ENCODE data around the gene FADD. TPM values are rescaled to one million over a fixed set of nuclear protein-coding genes. Genes with fewer than 3 reads are reported as not detected.

Gene FADD
- total RNA-seq, 2 donors from 2014 or later = 7.1 to 11.1 TPM

DNA sequence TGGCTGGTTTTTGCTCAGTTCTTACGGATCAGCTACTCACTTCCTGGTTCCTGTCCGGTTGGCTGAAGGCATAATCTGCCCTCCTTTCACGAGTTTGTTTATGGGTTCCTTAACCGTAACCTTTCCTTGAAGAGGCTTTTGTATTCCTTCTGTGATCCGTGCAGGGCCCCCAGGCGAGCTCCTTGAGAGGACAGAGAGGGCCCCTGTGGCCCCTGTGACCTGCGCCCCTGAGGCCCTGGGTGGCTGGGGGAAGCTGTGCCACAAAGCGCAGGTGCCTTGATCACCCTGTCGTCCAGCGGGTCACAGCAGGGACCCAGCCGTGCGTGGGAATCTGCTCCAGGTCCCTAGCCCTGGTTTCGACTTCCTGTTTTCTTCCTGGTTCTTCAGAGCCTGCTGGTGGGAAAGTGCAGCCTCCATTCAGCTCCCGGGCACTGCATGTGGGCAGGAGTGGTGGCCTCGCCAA lies 27.8 kb upstream of the FADD start:
- Histone ChIP-seq H3K36me3 (no peaks in the 10 kb centered on the region), H3K4me1 (no peaks in the 10 kb centered on the region), H3K27ac (no peak overlapping the region), H3K27me3 (no peaks in the 10 kb centered on the region), H3K9me3 (no peaks in the 10 kb centered on the region), H3K4me3 (no peak overlapping the region)
- no peak for DNase-seq (ENCODE audit: low spot score)
- TF ChIP-seq, protein P1, sequence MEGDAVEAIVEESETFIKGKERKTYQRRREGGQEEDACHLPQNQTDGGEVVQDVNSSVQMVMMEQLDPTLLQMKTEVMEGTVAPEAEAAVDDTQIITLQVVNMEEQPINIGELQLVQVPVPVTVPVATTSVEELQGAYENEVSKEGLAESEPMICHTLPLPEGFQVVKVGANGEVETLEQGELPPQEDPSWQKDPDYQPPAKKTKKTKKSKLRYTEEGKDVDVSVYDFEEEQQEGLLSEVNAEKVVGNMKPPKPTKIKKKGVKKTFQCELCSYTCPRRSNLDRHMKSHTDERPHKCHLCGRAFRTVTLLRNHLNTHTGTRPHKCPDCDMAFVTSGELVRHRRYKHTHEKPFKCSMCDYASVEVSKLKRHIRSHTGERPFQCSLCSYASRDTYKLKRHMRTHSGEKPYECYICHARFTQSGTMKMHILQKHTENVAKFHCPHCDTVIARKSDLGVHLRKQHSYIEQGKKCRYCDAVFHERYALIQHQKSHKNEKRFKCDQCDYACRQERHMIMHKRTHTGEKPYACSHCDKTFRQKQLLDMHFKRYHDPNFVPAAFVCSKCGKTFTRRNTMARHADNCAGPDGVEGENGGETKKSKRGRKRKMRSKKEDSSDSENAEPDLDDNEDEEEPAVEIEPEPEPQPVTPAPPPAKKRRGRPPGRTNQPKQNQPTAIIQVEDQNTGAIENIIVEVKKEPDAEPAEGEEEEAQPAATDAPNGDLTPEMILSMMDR (IDR thresholded peaks at IDR 0.05) = no peak

DNA sequence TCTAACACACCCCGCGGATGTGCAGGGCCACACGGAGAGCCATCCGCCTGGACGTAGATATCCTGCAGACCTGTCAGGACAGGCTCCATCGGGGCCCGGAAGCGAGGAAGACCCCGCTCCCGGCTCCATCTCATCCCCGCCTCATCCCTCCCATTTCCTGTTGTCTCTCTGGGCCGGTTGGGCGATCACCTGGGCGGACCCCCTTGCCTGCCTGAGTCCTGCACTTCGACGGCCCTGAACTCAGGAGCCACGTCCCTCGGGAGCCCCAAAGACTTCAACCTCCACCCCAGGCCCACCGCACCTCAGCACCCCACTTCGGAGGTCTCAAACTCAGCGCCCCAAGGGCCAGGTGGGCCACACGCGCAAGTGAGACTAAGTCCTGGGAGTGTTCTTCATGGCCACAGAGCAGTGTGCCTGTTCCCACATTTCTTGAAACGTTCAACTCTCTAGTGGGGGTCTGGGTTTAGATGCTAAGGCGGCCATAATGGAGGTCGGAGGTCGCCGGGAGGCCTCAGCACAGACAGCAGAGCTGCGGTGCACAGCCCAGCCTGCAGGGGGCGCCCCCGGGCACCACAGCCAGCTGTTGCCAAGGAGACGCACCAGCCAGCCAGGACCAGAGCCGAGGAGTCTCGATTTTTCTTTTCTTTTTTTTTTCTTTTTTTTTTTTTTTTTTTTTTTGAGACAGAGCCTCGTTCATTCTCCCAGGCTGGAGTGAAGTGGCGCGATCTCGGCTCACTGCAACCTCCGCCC lies 26.0 kb upstream of the FADD start:
- Histone ChIP-seq H3K9me3 (no peaks in the 10 kb centered on the region), H3K4me3 (no peak overlapping the region), H3K27ac (no peak overlapping the region), H3K27me3 (no peaks in the 10 kb centered on the region), H3K4me1 (no peaks in the 10 kb centered on the region), H3K36me3 (no peaks in the 10 kb centered on the region)
- TF ChIP-seq, protein P1 (IDR thresholded peaks at IDR 0.05) = peak in 1 of 2 donors; percentile 49
- no peak for DNase-seq (ENCODE audit: low spot score)

DNA sequence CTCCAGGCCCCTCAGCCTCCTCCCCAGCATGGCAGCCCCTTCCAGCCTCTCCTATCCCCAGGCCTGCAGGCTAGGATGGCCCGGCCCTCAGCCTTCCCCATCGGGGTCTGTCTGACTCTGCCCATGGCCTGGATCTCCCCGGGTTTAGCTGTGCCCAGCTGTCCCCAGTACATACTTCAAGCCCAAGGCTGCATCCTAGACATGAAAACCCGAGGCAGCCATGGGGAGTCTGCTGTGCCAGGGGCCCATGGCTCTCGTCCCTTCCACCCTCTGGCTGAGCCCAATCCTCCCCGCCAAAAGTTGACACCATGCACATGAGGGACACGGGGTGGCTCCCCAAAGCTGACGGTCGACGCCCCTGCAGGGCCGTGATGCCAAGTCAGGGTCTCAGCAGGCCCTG lies 22.2 kb upstream of the FADD start:
- Histone ChIP-seq H3K27ac (no peak overlapping the region), H3K27me3 (no peaks in the 10 kb centered on the region), H3K9me3 (no peaks in the 10 kb centered on the region), H3K4me3 (no peak overlapping the region), H3K4me1 (no peaks in the 10 kb centered on the region), H3K36me3 (no peaks in the 10 kb centered on the region)
- TF ChIP-seq, protein P1 (IDR thresholded peaks at IDR 0.05) = no peak
- DNase-seq (ENCODE audit: low spot score) = no peak

DNA sequence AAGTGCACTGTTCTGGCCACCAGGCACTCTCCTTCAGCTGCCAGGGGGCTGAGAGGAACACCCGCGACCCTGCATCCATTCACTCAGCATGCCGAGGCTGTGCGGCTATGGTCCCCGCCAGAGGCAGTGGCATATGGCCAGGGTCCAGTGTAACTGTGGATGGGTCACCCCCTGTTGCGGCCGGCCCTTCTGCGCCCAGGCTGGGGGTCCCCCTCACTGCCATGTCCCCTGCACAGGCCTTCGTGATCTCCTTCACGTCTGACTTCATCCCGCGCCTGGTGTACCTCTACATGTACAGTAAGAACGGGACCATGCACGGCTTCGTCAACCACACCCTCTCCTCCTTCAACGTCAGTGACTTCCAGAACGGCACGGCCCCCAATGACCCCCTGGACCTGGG lies 20.8 kb upstream of the FADD start:
- no peak for DNase-seq (ENCODE audit: low spot score)
- no peak overlapping the region for H3K27ac ChIP-seq
- H3K36me3 ChIP-seq = no peaks in the 10 kb centered on the region
- TF ChIP-seq, protein P1 (IDR thresholded peaks at IDR 0.05) = no peak
- H3K27me3 ChIP-seq = no peaks in the 10 kb centered on the region
- no peaks in the 10 kb centered on the region for H3K9me3 ChIP-seq
- no peak overlapping the region for H3K4me3 ChIP-seq
- no peaks in the 10 kb centered on the region for H3K4me1 ChIP-seq

DNA sequence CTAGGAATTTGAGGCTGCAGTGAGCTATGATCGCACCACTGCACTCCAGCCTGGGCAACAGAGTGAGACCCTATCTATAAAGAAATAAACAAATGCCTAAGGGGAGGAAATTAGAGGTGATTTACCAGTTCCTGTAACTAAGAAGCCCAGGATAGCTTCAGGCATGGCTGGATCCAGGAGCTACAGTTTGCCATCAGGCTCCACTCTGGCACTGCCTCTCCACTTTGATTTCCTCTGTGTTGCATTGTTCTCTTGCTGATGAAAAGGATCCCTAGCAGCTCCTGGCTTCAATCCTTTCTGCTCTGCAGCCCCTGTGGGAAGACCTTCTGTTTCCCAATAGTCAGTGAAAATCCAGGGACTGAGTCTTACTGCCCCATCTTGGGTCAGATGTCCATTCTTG lies 20.1 kb upstream of the FADD start:
- Histone ChIP-seq H3K9me3 (no peaks in the 10 kb centered on the region), H3K36me3 (no peaks in the 10 kb centered on the region), H3K27ac (no peak overlapping the region), H3K27me3 (no peaks in the 10 kb centered on the region), H3K4me1 (no peaks in the 10 kb centered on the region), H3K4me3 (no peak overlapping the region)
- no peak for DNase-seq (ENCODE audit: low spot score)
- TF ChIP-seq, protein P1 (IDR thresholded peaks at IDR 0.05) = no peak
